Measurements from ENCODE around the gene MZB1.

DNA sequence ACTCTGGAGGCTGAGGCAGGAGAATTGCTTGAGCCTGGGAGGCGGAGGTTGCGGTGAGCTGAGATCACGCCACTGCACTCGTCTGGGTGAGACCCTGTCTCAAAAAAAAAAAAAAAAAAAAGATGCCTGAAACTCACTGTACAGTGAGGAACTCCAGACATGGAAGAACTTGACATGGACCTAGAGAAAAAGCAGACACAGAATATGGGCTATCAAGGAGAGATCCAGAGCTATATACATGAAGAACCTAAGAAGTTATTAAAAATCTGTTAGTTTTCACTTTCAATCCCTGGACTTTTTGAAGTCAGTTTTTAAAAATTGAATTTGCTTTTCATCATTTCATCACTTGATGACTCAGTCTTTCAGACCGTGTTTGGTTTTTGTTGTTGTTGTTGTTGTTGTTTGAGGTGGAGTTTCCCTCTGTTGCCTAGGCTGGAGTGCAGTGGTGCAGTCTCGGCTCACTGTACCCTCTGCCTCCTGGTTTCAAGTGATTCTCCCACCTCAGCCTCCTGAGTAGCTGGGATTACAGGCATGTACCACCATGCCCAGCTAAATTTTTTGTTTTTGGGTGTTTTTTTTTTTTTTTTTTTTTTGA is 27.8 kb downstream of the MZB1 start:
- TF ChIP-seq, protein P1, sequence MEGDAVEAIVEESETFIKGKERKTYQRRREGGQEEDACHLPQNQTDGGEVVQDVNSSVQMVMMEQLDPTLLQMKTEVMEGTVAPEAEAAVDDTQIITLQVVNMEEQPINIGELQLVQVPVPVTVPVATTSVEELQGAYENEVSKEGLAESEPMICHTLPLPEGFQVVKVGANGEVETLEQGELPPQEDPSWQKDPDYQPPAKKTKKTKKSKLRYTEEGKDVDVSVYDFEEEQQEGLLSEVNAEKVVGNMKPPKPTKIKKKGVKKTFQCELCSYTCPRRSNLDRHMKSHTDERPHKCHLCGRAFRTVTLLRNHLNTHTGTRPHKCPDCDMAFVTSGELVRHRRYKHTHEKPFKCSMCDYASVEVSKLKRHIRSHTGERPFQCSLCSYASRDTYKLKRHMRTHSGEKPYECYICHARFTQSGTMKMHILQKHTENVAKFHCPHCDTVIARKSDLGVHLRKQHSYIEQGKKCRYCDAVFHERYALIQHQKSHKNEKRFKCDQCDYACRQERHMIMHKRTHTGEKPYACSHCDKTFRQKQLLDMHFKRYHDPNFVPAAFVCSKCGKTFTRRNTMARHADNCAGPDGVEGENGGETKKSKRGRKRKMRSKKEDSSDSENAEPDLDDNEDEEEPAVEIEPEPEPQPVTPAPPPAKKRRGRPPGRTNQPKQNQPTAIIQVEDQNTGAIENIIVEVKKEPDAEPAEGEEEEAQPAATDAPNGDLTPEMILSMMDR (conservative IDR thresholded peaks at IDR 0.05), result no peak
- no peak for TF ChIP-seq ZFX (IDR thresholded peaks at IDR 0.05)

Measured in C4-2B (cell line).